Progenitor cell of endocrine pancreas (in vitro differentiated cells): Measurements from ENCODE around the gene MBNL1. TPM values are rescaled to one million over a fixed set of nuclear protein-coding genes. Genes with fewer than 3 reads are reported as not detected.

Experiments used
- DNase-seq: peaks from one replicate; pipeline ENCODE4 v3.0.0; 2021; ENCODE audit warnings: low spot score; ENCODE audit not compliant: unreplicated experiment
- H3K27ac Mint-ChIP-seq: 2 replicates; pipeline ENCODE4 v1.8.0; 2021; ENCODE audit warnings: mild to moderate bottlenecking, moderate library complexity, mixed read lengths
- H3K27me3 Mint-ChIP-seq: 2 replicates; pipeline ENCODE4 v1.8.0; 2021; ENCODE audit warnings: mixed read lengths
- H3K36me3 Mint-ChIP-seq: 2 replicates; pipeline ENCODE4 v1.8.0; 2022; ENCODE audit warnings: mixed read lengths; ENCODE audit not compliant: insufficient read depth
- H3K4me1 Mint-ChIP-seq: 2 replicates; pipeline ENCODE4 v1.8.0; 2021; ENCODE audit warnings: low read depth, mixed read lengths
- H3K4me3 Mint-ChIP-seq: 2 replicates; pipeline ENCODE4 v1.8.0; 2021; ENCODE audit warnings: low read depth, mild to moderate bottlenecking, moderate library complexity, mixed read lengths
- H3K9me3 Mint-ChIP-seq: 2 replicates; pipeline ENCODE4 v1.8.0; 2021; ENCODE audit warnings: low read depth, mixed read lengths
- CTCF ChIP-seq: fragments of 200-600 bp; sonication (generic); IDR thresholded peaks from one replicate; pipeline ENCODE4 v1.5.0; 2021; ENCODE audit warnings: antibody characterized with exemption, mild to moderate bottlenecking; ENCODE audit not compliant: unreplicated experiment
- total RNA-seq: library from RNA; stranded (reverse); gene quantifications from 2 replicates; pipeline ENCODE4 v1.2.1, GENCODE V29; 2021

Gene MBNL1
- total RNA-seq, 1 donor from 2014 or later, result 29.4 TPM

- Mint-ChIP-seq H3K9me3 (no peaks in the 10 kb centered on the region), H3K36me3 (no peaks in the 10 kb centered on the region), H3K27me3 (no peaks in the 10 kb centered on the region), H3K27ac (no peak overlapping the region), H3K4me3 (no peak overlapping the region), H3K4me1 (peaks cover 9% of the 10 kb centered on the region)
- DNase-seq, result no peak
- TF ChIP-seq CTCF, result no peak
These were observed 113.8 kb downstream of the MBNL1 start for GRCh38 chr3:152382312-152383135.

- no peak overlapping the region for H3K27ac Mint-ChIP-seq
- no peak overlapping the region for H3K4me3 Mint-ChIP-seq
- no peaks in the 10 kb centered on the region for H3K27me3 Mint-ChIP-seq
- no peaks in the 10 kb centered on the region for H3K9me3 Mint-ChIP-seq
- no peak for TF ChIP-seq CTCF
- H3K36me3 Mint-ChIP-seq, result no peaks in the 10 kb centered on the region
- DNase-seq, result no peak
- H3K4me1 Mint-ChIP-seq, result peaks cover 9% of the 10 kb centered on the region
These were observed 114.4 kb downstream of the MBNL1 start for GRCh38 chr3:152383136-152383606.

- H3K27ac Mint-ChIP-seq, result no peak overlapping the region
- no peaks in the 10 kb centered on the region for H3K27me3 Mint-ChIP-seq
- no peak for TF ChIP-seq CTCF
- no peak for DNase-seq
- H3K9me3 Mint-ChIP-seq, result no peaks in the 10 kb centered on the region
- H3K4me1 Mint-ChIP-seq, result peaks cover 9% of the 10 kb centered on the region
- no peak overlapping the region for H3K4me3 Mint-ChIP-seq
- no peaks in the 10 kb centered on the region for H3K36me3 Mint-ChIP-seq
These were observed 115.7 kb downstream of the MBNL1 start for GRCh38 chr3:152384412-152384811.

GRCh38 chr3:152385761-152386160 lies 117.0 kb downstream of the MBNL1 start:
- TF ChIP-seq CTCF, result no peak
- Mint-ChIP-seq H3K27ac (no peak overlapping the region), H3K27me3 (no peaks in the 10 kb centered on the region), H3K4me3 (no peak overlapping the region), H3K4me1 (peaks cover 5% of the 10 kb centered on the region), H3K9me3 (no peaks in the 10 kb centered on the region), H3K36me3 (no peaks in the 10 kb centered on the region)
- DNase-seq, result no peak

- H3K9me3 Mint-ChIP-seq, result no peaks in the 10 kb centered on the region
- DNase-seq, result no peak
- no peak overlapping the region for H3K4me3 Mint-ChIP-seq
- no peaks in the 10 kb centered on the region for H3K36me3 Mint-ChIP-seq
- no peak for TF ChIP-seq CTCF
- H3K27me3 Mint-ChIP-seq, result no peaks in the 10 kb centered on the region
- H3K4me1 Mint-ChIP-seq, result peaks cover 5% of the 10 kb centered on the region
- H3K27ac Mint-ChIP-seq, result no peak overlapping the region
These were observed 117.5 kb downstream of the MBNL1 start for GRCh38 chr3:152386208-152386607.
